GM21390 (cell line): Measurements from ENCODE around the gene FCHO2.

Experiments used
- ATAC-seq: cut with Tn5 transposase; IDR thresholded peaks from one replicate; pipeline ENCODE4 v1.9.1; 2021; ENCODE audit not compliant: unreplicated experiment

Gene FCHO2

GRCh38 chr5:73028991-73029595, 73.3 kb downstream of the FCHO2 start:
- ATAC-seq = no peak

GRCh38 chr5:73030531-73030930, 74.7 kb downstream of the FCHO2 start:
- ATAC-seq = no peak

- no peak for ATAC-seq
These were observed 75.2 kb downstream of the FCHO2 start for GRCh38 chr5:73030995-73031394.

GRCh38 chr5:73031839-73032238, 76.0 kb downstream of the FCHO2 start:
- no peak for ATAC-seq

GRCh38 chr5:73032635-73033034, 76.8 kb downstream of the FCHO2 start:
- ATAC-seq = no peak

- no peak for ATAC-seq
These were observed 81.7 kb downstream of the FCHO2 start for GRCh38 chr5:73037545-73037944.

GRCh38 chr5:73039082-73039481, 83.2 kb downstream of the FCHO2 start:
- ATAC-seq = no peak

- no peak for ATAC-seq
These were observed 87.2 kb downstream of the FCHO2 start for GRCh38 chr5:73042993-73043392.

- no peak for ATAC-seq
These were observed 88.7 kb downstream of the FCHO2 start for GRCh38 chr5:73044546-73044945.

- ATAC-seq = no peak
These were observed 89.8 kb downstream of the FCHO2 start for GRCh38 chr5:73045623-73046022.

- ATAC-seq = no peak
These were observed 105.8 kb downstream of the FCHO2 start for GRCh38 chr5:73061593-73061992.

GRCh38 chr5:73066466-73066865, 110.6 kb downstream of the FCHO2 start:
- no peak for ATAC-seq

GRCh38 chr5:73067213-73067612, 111.4 kb downstream of the FCHO2 start:
- ATAC-seq = no peak

GRCh38 chr5:73081093-73081492, 125.3 kb downstream of the FCHO2 start:
- no peak for ATAC-seq

GRCh38 chr5:73088026-73088425, 132.2 kb downstream of the FCHO2 start:
- ATAC-seq = no peak

GRCh38 chr5:73093943-73094342, 138.1 kb downstream of the FCHO2 start:
- no peak for ATAC-seq

- ATAC-seq = no peak
These were observed 138.6 kb downstream of the FCHO2 start for GRCh38 chr5:73094415-73094814.

GRCh38 chr5:73095564-73096238, 139.9 kb downstream of the FCHO2 start:
- ATAC-seq = no peak

- ATAC-seq = no peak
These were observed 140.4 kb downstream of the FCHO2 start for GRCh38 chr5:73096239-73096575.

GRCh38 chr5:73097740-73098139, 141.9 kb downstream of the FCHO2 start:
- ATAC-seq = no peak

GRCh38 chr5:73100109-73100508, 144.3 kb downstream of the FCHO2 start:
- ATAC-seq = no peak

- ATAC-seq = no peak
These were observed 148.0 kb downstream of the FCHO2 start for GRCh38 chr5:73103870-73104299.

GRCh38 chr5:73104326-73104725, 148.5 kb downstream of the FCHO2 start:
- no peak for ATAC-seq
